Calu3 (cell line): Measurements from ENCODE around the gene FBXW8. TPM values are rescaled to one million over a fixed set of nuclear protein-coding genes. Genes with fewer than 3 reads are reported as not detected.

Source experiments
- BruUV-seq: library from RNA; stranded (reverse); fragments of 400-500 nt; replicated peaks from 2 replicates; lab custom pipeline; 2021; lab: Mats Ljungman, UMichigan
- CTCF ChIA-PET: fragments of 300-600 bp; sonication (Branson Sonifier 250); formaldehyde crosslinking; loops from one replicate; lab custom pipeline; 2022; ENCODE audit warnings: antibody characterized with exemption; lab: Charles Lee
- DNase-seq: peaks from one replicate; pipeline ENCODE4 v3.0.0; 2022
- H3K27ac Mint-ChIP-seq: one replicate; pipeline ENCODE4 v1.8.0; 2022; ENCODE audit warnings: mixed read lengths; ENCODE audit not compliant: unreplicated experiment
- H3K27me3 Mint-ChIP-seq: one replicate; pipeline ENCODE4 v1.8.0; 2022; ENCODE audit warnings: mixed read lengths; ENCODE audit not compliant: unreplicated experiment
- H3K36me3 Mint-ChIP-seq: one replicate; pipeline ENCODE4 v1.8.0; 2022; ENCODE audit warnings: mild to moderate bottlenecking, moderate library complexity, mixed read lengths; ENCODE audit not compliant: insufficient read depth, unreplicated experiment
- H3K4me1 Mint-ChIP-seq: one replicate; pipeline ENCODE4 v1.8.0; 2022; ENCODE audit warnings: mild to moderate bottlenecking, low read depth, mixed read lengths; ENCODE audit not compliant: unreplicated experiment
- H3K4me3 Mint-ChIP-seq: one replicate; pipeline ENCODE4 v1.8.0; 2022; ENCODE audit warnings: mild to moderate bottlenecking, low read depth, moderate library complexity, mixed read lengths; ENCODE audit not compliant: unreplicated experiment
- H3K9me3 Mint-ChIP-seq: one replicate; pipeline ENCODE4 v1.8.0; 2022; ENCODE audit warnings: low read depth, mixed read lengths; ENCODE audit not compliant: unreplicated experiment
- intact Hi-C: fragments of 100-400 bp; cut with micrococcal nuclease; formaldehyde crosslinking; loops from one replicate; pipeline ENCODE4 v1.10.0; 2022; ENCODE audit not compliant: unreplicated experiment
- total RNA-seq: library from RNA; stranded (reverse); gene quantifications from 2 replicates; pipeline ENCODE4 v1.2.3, GENCODE V29; 2022
- TF ChIP-seq, protein P1 (sequence below): fragments of 200-600 bp; IDR thresholded peaks from one replicate; pipeline ENCODE4 v1.8.0; 2022; ENCODE audit warnings: antibody characterized with exemption; ENCODE audit not compliant: unreplicated experiment

FBXW8 gene
- total RNA-seq, 1 experiment from 2014 or later, result 18.2 TPM

DNA sequence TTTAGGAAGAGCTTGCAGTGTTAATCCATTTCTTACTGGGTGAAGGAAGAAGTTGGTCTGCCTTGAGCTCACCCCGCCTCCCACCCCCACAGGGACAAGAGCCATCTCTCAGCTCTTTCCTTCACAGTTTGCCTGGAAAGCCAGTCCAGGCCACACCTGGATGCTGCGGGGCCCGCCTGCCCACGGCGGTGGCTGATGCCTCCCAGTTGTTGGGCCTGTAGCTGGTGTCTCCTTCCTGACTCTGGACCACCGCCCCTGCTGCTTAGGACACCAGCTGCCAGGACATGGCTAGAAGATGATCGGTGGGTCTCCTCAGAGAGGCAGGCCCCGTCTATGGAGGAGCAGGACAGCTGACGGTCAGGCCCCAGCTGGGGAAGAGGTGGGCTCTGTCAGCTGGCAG is 95.6 kb downstream of the FBXW8 start:
- CTCF ChIA-PET, result no interaction called here
- TF ChIP-seq, protein P1, sequence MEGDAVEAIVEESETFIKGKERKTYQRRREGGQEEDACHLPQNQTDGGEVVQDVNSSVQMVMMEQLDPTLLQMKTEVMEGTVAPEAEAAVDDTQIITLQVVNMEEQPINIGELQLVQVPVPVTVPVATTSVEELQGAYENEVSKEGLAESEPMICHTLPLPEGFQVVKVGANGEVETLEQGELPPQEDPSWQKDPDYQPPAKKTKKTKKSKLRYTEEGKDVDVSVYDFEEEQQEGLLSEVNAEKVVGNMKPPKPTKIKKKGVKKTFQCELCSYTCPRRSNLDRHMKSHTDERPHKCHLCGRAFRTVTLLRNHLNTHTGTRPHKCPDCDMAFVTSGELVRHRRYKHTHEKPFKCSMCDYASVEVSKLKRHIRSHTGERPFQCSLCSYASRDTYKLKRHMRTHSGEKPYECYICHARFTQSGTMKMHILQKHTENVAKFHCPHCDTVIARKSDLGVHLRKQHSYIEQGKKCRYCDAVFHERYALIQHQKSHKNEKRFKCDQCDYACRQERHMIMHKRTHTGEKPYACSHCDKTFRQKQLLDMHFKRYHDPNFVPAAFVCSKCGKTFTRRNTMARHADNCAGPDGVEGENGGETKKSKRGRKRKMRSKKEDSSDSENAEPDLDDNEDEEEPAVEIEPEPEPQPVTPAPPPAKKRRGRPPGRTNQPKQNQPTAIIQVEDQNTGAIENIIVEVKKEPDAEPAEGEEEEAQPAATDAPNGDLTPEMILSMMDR, result no peak
- no peaks in the 10 kb centered on the region for H3K27me3 Mint-ChIP-seq
- no peak for DNase-seq
- peaks cover 5% of the 10 kb centered on the region for H3K9me3 Mint-ChIP-seq
- peak overlapping the region; percentile 23 for H3K27ac Mint-ChIP-seq
- BruUV-seq, result no TSS peak
- intact Hi-C loops, result no loop called here
- H3K36me3 Mint-ChIP-seq, result peaks cover 90% of the 10 kb centered on the region
- H3K4me1 Mint-ChIP-seq, result no peaks in the 10 kb centered on the region
- H3K4me3 Mint-ChIP-seq, result no peak overlapping the region

DNA sequence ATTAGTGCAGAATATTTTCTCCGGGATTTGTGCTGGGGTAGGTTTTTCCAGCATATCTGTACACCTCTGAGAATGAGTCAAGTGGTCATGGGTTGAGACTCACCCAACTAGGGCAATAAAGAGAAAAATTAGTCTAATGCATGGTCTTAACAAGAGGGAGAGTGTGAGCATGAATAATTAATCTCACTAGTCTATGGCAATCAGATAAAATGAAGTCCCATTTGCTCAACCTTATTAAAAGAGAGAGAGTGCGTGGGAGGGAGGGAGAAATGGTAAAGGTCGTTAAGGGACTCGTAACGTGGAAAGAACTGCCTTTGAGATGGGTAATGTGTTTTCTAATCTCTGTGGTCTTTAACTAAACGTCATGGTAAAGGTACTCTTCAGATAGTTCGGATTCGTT is 96.8 kb downstream of the FBXW8 start:
- DNase-seq, result no peak
- TF ChIP-seq, protein P1, result no peak

DNA sequence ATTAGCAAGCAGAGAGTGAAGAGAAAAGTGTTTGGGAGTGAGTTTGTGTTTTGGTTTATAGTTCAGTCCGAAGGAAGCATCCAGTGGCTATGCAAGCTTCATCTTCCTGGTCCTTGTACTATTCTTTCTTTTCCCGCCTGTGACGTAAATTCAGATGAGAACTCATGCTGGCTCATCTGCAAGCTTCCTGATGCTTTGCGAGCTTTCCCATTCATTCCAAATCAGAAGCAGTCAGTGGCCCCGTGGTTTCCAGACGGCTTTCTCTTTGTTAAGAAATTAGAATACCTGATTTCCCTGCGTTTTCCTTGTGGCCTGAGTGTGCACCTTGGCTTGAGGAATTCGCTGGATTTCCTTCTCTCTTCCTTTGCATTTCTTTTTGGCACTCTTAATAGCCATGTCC is 99.0 kb downstream of the FBXW8 start:
- intact Hi-C loops, result no loop called here
- no peaks in the 10 kb centered on the region for H3K4me1 Mint-ChIP-seq
- peaks cover 86% of the 10 kb centered on the region for H3K36me3 Mint-ChIP-seq
- H3K4me3 Mint-ChIP-seq, result no peak overlapping the region
- BruUV-seq, result no TSS peak
- H3K9me3 Mint-ChIP-seq, result peaks cover 4% of the 10 kb centered on the region
- no peaks in the 10 kb centered on the region for H3K27me3 Mint-ChIP-seq
- DNase-seq, result no peak
- peak overlapping the region; percentile 31 for H3K27ac Mint-ChIP-seq
- TF ChIP-seq, protein P1, result no peak
- CTCF ChIA-PET, result interaction anchor here (0.6 to 1.2 kb wide), 2 partner anchors 12 to 110 kb away, joined by 3 to 4 read pairs; no protein-coding TSS in a partner anchor

More for the DNA sequence above, 96.8 kb downstream of the FBXW8 start:
- Mint-ChIP-seq H3K4me3 (no peak overlapping the region), H3K27me3 (no peaks in the 10 kb centered on the region), H3K9me3 (peaks cover 5% of the 10 kb centered on the region), H3K27ac (peak overlapping the region; percentile 14), H3K36me3 (peaks cover 89% of the 10 kb centered on the region), H3K4me1 (no peaks in the 10 kb centered on the region)
- intact Hi-C loops, result no loop called here
- BruUV-seq, result no TSS peak
- CTCF ChIA-PET, result no interaction called here

DNA sequence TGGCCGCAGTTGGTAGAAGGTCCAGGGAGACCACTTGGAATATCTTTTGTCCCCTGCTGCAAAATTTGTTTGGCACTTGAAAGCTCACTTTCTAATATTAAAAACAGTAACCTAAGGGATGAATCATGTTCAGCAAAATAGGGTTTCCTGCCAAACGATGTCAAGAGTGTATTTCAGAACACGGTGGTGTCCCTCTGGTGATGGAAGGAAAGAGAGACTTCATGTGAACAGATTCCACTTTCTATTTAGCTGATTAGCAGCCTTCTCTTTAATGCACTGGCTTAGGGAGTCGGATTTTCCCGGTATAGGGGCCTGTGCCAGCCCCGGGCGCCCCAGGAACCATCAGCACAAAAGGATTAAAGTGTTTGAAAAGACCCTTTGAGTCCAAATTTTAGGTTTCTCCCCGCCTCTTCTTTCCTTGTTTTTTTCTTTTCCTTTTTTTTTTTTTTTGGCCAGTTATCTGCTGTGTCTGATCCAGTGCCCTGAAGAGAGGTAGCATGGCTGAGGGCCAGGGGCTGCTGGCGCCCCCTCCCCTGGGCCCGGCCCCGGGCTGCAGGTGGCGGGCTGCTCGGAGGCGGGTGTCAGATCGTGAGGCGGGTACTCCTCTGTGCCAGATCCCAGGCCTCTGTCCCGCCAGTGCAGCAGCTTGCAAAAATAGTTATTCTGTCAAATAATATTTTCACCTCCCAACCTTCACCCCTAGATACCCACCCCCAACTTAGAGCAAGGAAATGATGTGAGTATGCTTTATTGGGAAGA is 100.1 kb downstream of the FBXW8 start:
- DNase-seq, result no peak
- no peak overlapping the region for H3K27ac Mint-ChIP-seq
- H3K4me1 Mint-ChIP-seq, result no peaks in the 10 kb centered on the region
- no peaks in the 10 kb centered on the region for H3K27me3 Mint-ChIP-seq
- H3K4me3 Mint-ChIP-seq, result no peak overlapping the region
- H3K9me3 Mint-ChIP-seq, result no peaks in the 10 kb centered on the region
- TF ChIP-seq, protein P1, result no peak
- CTCF ChIA-PET, result interaction anchor here (0.6 to 1.2 kb wide), 2 partner anchors 11 to 109 kb away, joined by 3 to 4 read pairs; no protein-coding TSS in a partner anchor
- peaks cover 86% of the 10 kb centered on the region for H3K36me3 Mint-ChIP-seq
- intact Hi-C loops, result no loop called here
- BruUV-seq, result no TSS peak
